H9 (cell line): ENCODE measurements around the gene RAB3A. TPM values are rescaled to one million over a fixed set of nuclear protein-coding genes. Genes with fewer than 3 reads are reported as not detected.

Source experiments
- DNase-seq: peaks from one replicate; pipeline ENCODE4 v3.0.0-alpha.2; 2017
- H2AFZ ChIP-seq: one replicate; pipeline ENCODE4 v1.6.1; 2013; ENCODE audit warnings: mild to moderate bottlenecking, low read length, control low read depth, moderate library complexity
- H2AK5ac ChIP-seq: 2 replicates; pipeline ENCODE4 v1.6.1; 2013; ENCODE audit warnings: low read length, control low read depth, mixed read lengths; ENCODE audit not compliant: insufficient read length
- H2BK120ac ChIP-seq: one replicate; pipeline ENCODE4 v1.6.1; 2013; ENCODE audit warnings: low read depth, mild to moderate bottlenecking, low read length, control low read depth, inconsistent platforms; ENCODE audit not compliant: poor library complexity, severe bottlenecking
- H2BK12ac ChIP-seq: 2 replicates; pipeline ENCODE4 v1.6.1; 2013; ENCODE audit warnings: low read length, control low read depth, mixed read lengths, low read depth; ENCODE audit not compliant: insufficient read length
- H2BK15ac ChIP-seq: 2 replicates; pipeline ENCODE4 v1.6.1; 2013; ENCODE audit warnings: low read depth, low read length, control low read depth
- H2BK20ac ChIP-seq: one replicate; pipeline ENCODE4 v1.6.1; 2013; ENCODE audit warnings: low read depth, mild to moderate bottlenecking, low read length, control low read depth, inconsistent platforms; ENCODE audit not compliant: poor library complexity, severe bottlenecking
- H2BK5ac ChIP-seq: 2 replicates; pipeline ENCODE4 v1.6.1; 2013; ENCODE audit warnings: low read length, control low read depth, mixed read lengths; ENCODE audit not compliant: insufficient read length
- H3K14ac ChIP-seq: 2 replicates; pipeline ENCODE4 v1.6.1; 2013; ENCODE audit warnings: low read length, control low read depth; ENCODE audit not compliant: insufficient read depth
- H3K18ac ChIP-seq: 2 replicates; pipeline ENCODE4 v1.6.1; 2013; ENCODE audit warnings: low read depth, mild to moderate bottlenecking, mixed read lengths, low read length, control low read depth; ENCODE audit not compliant: insufficient read length
- H3K23ac ChIP-seq: 2 replicates; pipeline ENCODE4 v1.6.1; 2013; ENCODE audit warnings: low read length, control low read depth, mixed read lengths, low read depth; ENCODE audit not compliant: insufficient read length
- H3K23me2 ChIP-seq: 2 replicates; pipeline ENCODE4 v1.6.1; 2013; ENCODE audit warnings: low read depth, mild to moderate bottlenecking, mixed read lengths, low read length, control low read depth; ENCODE audit not compliant: insufficient read length, poor library complexity, severe bottlenecking
- H3K27ac ChIP-seq: 2 replicates; pipeline ENCODE4 v1.5.1; 2013; ENCODE audit warnings: low read length, control low read depth, mixed read lengths, low read depth; ENCODE audit not compliant: insufficient read length
- H3K27me3 ChIP-seq: 2 replicates; pipeline ENCODE4 v1.6.1; 2013; ENCODE audit warnings: low read length, control low read depth, inconsistent platforms; ENCODE audit not compliant: insufficient read depth
- H3K4ac ChIP-seq: 2 replicates; pipeline ENCODE4 v1.6.1; 2013; ENCODE audit warnings: low read depth, mild to moderate bottlenecking, control low read depth, inconsistent platforms, low read length, moderate library complexity
- H3K4me1 ChIP-seq: 2 replicates; pipeline ENCODE4 v1.6.1; 2013; ENCODE audit warnings: low read length, control low read depth, inconsistent platforms; ENCODE audit not compliant: insufficient read depth
- H3K4me2 ChIP-seq: 2 replicates; pipeline ENCODE4 v1.6.1; 2013; ENCODE audit warnings: low read length, control low read depth, mixed read lengths; ENCODE audit not compliant: insufficient read length, insufficient read depth
- H3K56ac ChIP-seq: 2 replicates; pipeline ENCODE4 v1.6.1; 2013; ENCODE audit warnings: low read depth, mild to moderate bottlenecking, mixed read lengths, low read length, control low read depth; ENCODE audit not compliant: insufficient read length
- H3K79me1 ChIP-seq: 2 replicates; pipeline ENCODE4 v1.6.1; 2013; ENCODE audit warnings: low read depth, mild to moderate bottlenecking, moderate library complexity, low read length, control low read depth, inconsistent platforms; ENCODE audit not compliant: insufficient read depth, poor library complexity, severe bottlenecking
- H3K79me2 ChIP-seq: 2 replicates; pipeline ENCODE4 v1.6.1; 2013; ENCODE audit warnings: low read length, control low read depth, inconsistent platforms; ENCODE audit not compliant: insufficient read depth
- H3K9ac ChIP-seq: 2 replicates; pipeline ENCODE4 v1.6.1; 2013; ENCODE audit warnings: low read length, control low read depth, mixed read lengths; ENCODE audit not compliant: insufficient read length; ENCODE audit errors: extremely low read depth
- H3K9me3 ChIP-seq: one replicate; pipeline ENCODE4 v1.6.1; 2013; ENCODE audit warnings: low read depth, low read length, inconsistent platforms; ENCODE audit not compliant: control insufficient read depth
- H3T11ph ChIP-seq: one replicate; pipeline ENCODE4 v1.6.1; 2013; ENCODE audit warnings: mild to moderate bottlenecking, low read length, control low read depth, inconsistent platforms
- H4K20me1 ChIP-seq: one replicate; pipeline ENCODE4 v1.6.1; 2013; ENCODE audit not compliant: control insufficient read depth, insufficient read length, insufficient read depth
- H4K5ac ChIP-seq: 2 replicates; pipeline ENCODE4 v1.6.1; 2013; ENCODE audit warnings: low read depth, mild to moderate bottlenecking, mixed read lengths, low read length, control low read depth; ENCODE audit not compliant: insufficient read length
- H4K8ac ChIP-seq: replicated peaks from 2 replicates; pipeline ENCODE4 v1.6.1; 2013; ENCODE audit warnings: low read length, control low read depth, mixed read lengths, low read depth; ENCODE audit not compliant: insufficient read length
- H4K91ac ChIP-seq: 2 replicates; pipeline ENCODE4 v1.6.1; 2013; ENCODE audit warnings: low read depth, mild to moderate bottlenecking, moderate library complexity, mixed read lengths, low read length, control low read depth; ENCODE audit not compliant: insufficient read length
- H3K27ac Mint-ChIP-seq, 3 experiments: 2 replicates in 2 of 3; 3 replicates in 1 of 3; pipeline ENCODE4 v1.8.0; 2020 to 2021; ENCODE audit warnings: mixed read lengths in 3 of 3, mild to moderate bottlenecking in 1 of 3, moderate library complexity in 1 of 3
- H3K27me3 Mint-ChIP-seq: 2 replicates; pipeline ENCODE4 v1.8.0; 2021; ENCODE audit warnings: low read depth, mild to moderate bottlenecking, moderate library complexity, mixed read lengths
- H3K36me3 Mint-ChIP-seq, 3 experiments: 2 replicates in 2 of 3; 3 replicates in 1 of 3; pipeline ENCODE4 v1.8.0; 2020 to 2021; ENCODE audit warnings: low read depth in 3 of 3, mixed read lengths in 3 of 3; ENCODE audit not compliant: insufficient read depth in 1 of 3
- H3K4me1 Mint-ChIP-seq, 2 experiments: 2 replicates each; pipeline ENCODE4 v1.8.0; 2020; ENCODE audit warnings: mixed read lengths in 2 of 2
- H3K4me3 Mint-ChIP-seq, 2 experiments: 2 replicates in 1 of 2; 3 replicates in 1 of 2; pipeline ENCODE4 v1.8.0; 2020 to 2021; ENCODE audit warnings: mild to moderate bottlenecking in 2 of 2, mixed read lengths in 2 of 2, moderate library complexity in 1 of 2
- H3K9me3 Mint-ChIP-seq, 2 experiments: 2 replicates in 1 of 2; 3 replicates in 1 of 2; pipeline ENCODE4 v1.8.0; 2020; ENCODE audit warnings: mild to moderate bottlenecking in 2 of 2, mixed read lengths in 2 of 2, moderate library complexity in 1 of 2
- WGBS: extraction: QIAGEN DNeasy Blood & Tissue Kit; methylation state at CpG from one replicate; pipeline ENCODE4 v1.1.7; 2013; ENCODE audit warnings: missing lambda C conversion rate, low lambda C conversion rate, mixed read lengths; ENCODE audit not compliant: insufficient read length; ENCODE audit errors: extremely low coverage; 5-methylcytosine and 5-hydroxymethylcytosine counted together
- total RNA-seq: library from RNA; stranded (reverse); gene quantifications from 2 replicates; pipeline ENCODE4 v1.2.1, GENCODE V29; 2021
- TF ChIP-seq, protein P1 (sequence below): fragments of 200-600 bp; sonication (generic); conservative IDR thresholded peaks from 3 replicates; pipeline ENCODE4 v1.8.0; 2021; ENCODE audit warnings: antibody characterized with exemption, mild to moderate bottlenecking

RAB3A gene
- total RNA-seq, 1 experiment from 2014 or later = 6.8 TPM

DNA sequence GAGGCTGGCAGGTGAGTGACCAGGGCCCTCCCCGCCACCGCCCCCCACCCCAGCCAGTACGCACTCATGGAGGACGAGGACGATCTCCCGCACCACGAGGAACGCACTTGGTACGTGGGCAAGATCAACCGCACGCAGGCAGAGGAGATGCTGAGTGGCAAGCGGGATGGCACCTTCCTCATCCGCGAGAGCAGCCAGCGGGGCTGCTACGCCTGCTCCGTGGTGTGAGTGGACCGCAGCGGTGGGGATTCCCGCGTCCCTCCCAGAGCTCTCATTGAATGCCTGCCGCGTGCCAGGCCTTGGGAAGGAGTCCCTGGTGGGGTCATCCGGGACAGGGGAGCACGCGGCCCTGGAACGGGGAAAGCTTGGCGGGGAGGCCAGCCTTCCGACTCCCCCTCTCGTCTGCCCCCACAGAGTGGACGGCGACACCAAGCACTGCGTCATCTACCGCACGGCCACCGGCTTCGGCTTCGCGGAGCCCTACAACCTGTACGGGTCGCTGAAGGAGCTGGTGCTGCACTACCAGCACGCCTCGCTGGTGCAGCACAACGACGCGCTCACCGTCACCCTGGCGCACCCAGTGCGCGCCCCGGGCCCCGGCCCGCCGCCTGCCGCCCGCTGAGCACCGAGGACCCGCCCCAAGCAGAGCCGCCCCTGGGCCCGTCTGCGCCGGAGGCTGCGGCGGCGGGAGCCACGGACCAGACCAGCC is 35.0 kb downstream of the RAB3A start:
- Mint-ChIP-seq H3K4me3 (no peak overlapping the region), H3K27me3 (no peaks in the 10 kb centered on the region), H3K36me3 (peaks cover 22 to 55% (median 55%) of the 10 kb centered on the region in 3 experiments), H3K27ac (no peak overlapping the region), H3K4me1 (peaks cover 5 to 8% of the 10 kb centered on the region in 2 experiments), H3K9me3 (no peaks in the 10 kb centered on the region)
- TF ChIP-seq, protein P1, sequence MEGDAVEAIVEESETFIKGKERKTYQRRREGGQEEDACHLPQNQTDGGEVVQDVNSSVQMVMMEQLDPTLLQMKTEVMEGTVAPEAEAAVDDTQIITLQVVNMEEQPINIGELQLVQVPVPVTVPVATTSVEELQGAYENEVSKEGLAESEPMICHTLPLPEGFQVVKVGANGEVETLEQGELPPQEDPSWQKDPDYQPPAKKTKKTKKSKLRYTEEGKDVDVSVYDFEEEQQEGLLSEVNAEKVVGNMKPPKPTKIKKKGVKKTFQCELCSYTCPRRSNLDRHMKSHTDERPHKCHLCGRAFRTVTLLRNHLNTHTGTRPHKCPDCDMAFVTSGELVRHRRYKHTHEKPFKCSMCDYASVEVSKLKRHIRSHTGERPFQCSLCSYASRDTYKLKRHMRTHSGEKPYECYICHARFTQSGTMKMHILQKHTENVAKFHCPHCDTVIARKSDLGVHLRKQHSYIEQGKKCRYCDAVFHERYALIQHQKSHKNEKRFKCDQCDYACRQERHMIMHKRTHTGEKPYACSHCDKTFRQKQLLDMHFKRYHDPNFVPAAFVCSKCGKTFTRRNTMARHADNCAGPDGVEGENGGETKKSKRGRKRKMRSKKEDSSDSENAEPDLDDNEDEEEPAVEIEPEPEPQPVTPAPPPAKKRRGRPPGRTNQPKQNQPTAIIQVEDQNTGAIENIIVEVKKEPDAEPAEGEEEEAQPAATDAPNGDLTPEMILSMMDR = no peak
- H4K91ac ChIP-seq = no peak overlapping the region
- H2BK12ac ChIP-seq = no peak overlapping the region
- H3K79me2 ChIP-seq = no peaks in the 10 kb centered on the region
- H3T11ph ChIP-seq = no peak overlapping the region
- H4K8ac ChIP-seq = no peak overlapping the region
- no peak overlapping the region for H2BK120ac ChIP-seq
- no peak for DNase-seq
- no peak overlapping the region for H3K56ac ChIP-seq
- no peak overlapping the region for H2BK5ac ChIP-seq
- no peak overlapping the region for H3K9ac ChIP-seq
- no peaks in the 10 kb centered on the region for H3K79me1 ChIP-seq
- no peaks in the 10 kb centered on the region for H3K9me3 ChIP-seq
- peaks cover 3% of the 10 kb centered on the region for H3K23me2 ChIP-seq
- H2AK5ac ChIP-seq = no peak overlapping the region
- no peak overlapping the region for H3K18ac ChIP-seq
- H4K5ac ChIP-seq = no peak overlapping the region
- no peak overlapping the region for H2AFZ ChIP-seq
- H2BK15ac ChIP-seq = no peak overlapping the region
- no peaks in the 10 kb centered on the region for H4K20me1 ChIP-seq
- H3K4ac ChIP-seq = no peak overlapping the region
- no peak overlapping the region for H3K23ac ChIP-seq
- no CpG with 5 or more reads among the region's 66 CpGs for WGBS
- H3K27me3 ChIP-seq = no peaks in the 10 kb centered on the region
- no peak overlapping the region for H3K27ac ChIP-seq
- no peak overlapping the region for H3K4me2 ChIP-seq
- H2BK20ac ChIP-seq = no peak overlapping the region
- H3K14ac ChIP-seq = no peak overlapping the region
- H3K4me1 ChIP-seq = no peaks in the 10 kb centered on the region
